ENCODE data around the gene DAO.
A peak's percentile ranks its signal among the peaks of the same experiment; 100 is the strongest.
"Not testable (repeated sequence)": the region's sequence is repeated elsewhere in the genome, so short reads cannot be mapped to it uniquely, and the experiment has no call there.

The DAO gene

GRCh38 chr12:108840605-108841332, 39.1 kb upstream of the DAO start:
- DNase-seq (ENCODE audit: low read depth), result peak; percentile 78
- TF ChIP-seq CTCF (conservative IDR thresholded peaks at IDR 0.05; ENCODE audit: low read length), result no peak
- H3K4me3 ChIP-seq (ENCODE audit: low read length), result no peak overlapping the region

- DNase-seq (ENCODE audit: low read depth); H3K4me3 ChIP-seq (ENCODE audit: low read length): not testable (repeated sequence)
Observed at GRCh38 chr12:108841825-108842224, 38.1 kb upstream of the DAO start.

- no peak for TF ChIP-seq CTCF (conservative IDR thresholded peaks at IDR 0.05; ENCODE audit: low read length)
- no peak overlapping the region for H3K4me3 ChIP-seq (ENCODE audit: low read length)
- no peak for DNase-seq (ENCODE audit: low read depth)
Observed at GRCh38 chr12:108842361-108842760, 37.5 kb upstream of the DAO start.

GRCh38 chr12:108843187-108843586, 36.7 kb upstream of the DAO start:
- TF ChIP-seq CTCF (conservative IDR thresholded peaks at IDR 0.05; ENCODE audit: low read length), result no peak
- H3K4me3 ChIP-seq (ENCODE audit: low read length), result no peak overlapping the region
- no peak for DNase-seq (ENCODE audit: low read depth)

- no peak for DNase-seq (ENCODE audit: low read depth)
- H3K4me3 ChIP-seq (ENCODE audit: low read length), result no peak overlapping the region
- no peak for TF ChIP-seq CTCF (conservative IDR thresholded peaks at IDR 0.05; ENCODE audit: low read length)
Observed at GRCh38 chr12:108845696-108846095, 34.2 kb upstream of the DAO start.

- DNase-seq (ENCODE audit: low read depth), result peak; percentile 80
- no peak overlapping the region for H3K4me3 ChIP-seq (ENCODE audit: low read length)
- TF ChIP-seq CTCF (conservative IDR thresholded peaks at IDR 0.05; ENCODE audit: low read length), result no peak
Observed at GRCh38 chr12:108846290-108846701, 33.6 kb upstream of the DAO start.

- no peak for TF ChIP-seq CTCF (conservative IDR thresholded peaks at IDR 0.05; ENCODE audit: low read length)
- no peak overlapping the region for H3K4me3 ChIP-seq (ENCODE audit: low read length)
- DNase-seq (ENCODE audit: low read depth), result no peak
Observed at GRCh38 chr12:108847705-108848104, 32.2 kb upstream of the DAO start.
